Retinal pigment epithelial cell (primary cell): ENCODE data around the gene UGDH.

ENCODE experiments used
- DNase-seq: peaks from one replicate; pipeline ENCODE4 v3.0.0-alpha.2; 2010; ENCODE audit warnings: low read depth
- H3K4me3 ChIP-seq: 2 replicates; pipeline ENCODE4 v1.5.1; 2011; ENCODE audit warnings: mild to moderate bottlenecking, low read length, control low read depth, moderate library complexity
- CTCF ChIP-seq: conservative IDR thresholded peaks from 2 replicates; pipeline ENCODE4 v1.5.1; 2011; ENCODE audit warnings: low read depth, low read length, control low read depth, inconsistent platforms

The UGDH gene

GRCh38 chr4:39486221-39486804 lies 40.9 kb downstream of the UGDH start:
- no peak overlapping the region for H3K4me3 ChIP-seq
- no peak for TF ChIP-seq CTCF
- DNase-seq: no peak

- no peak for DNase-seq
- TF ChIP-seq CTCF: no peak
- no peak overlapping the region for H3K4me3 ChIP-seq
Measured at GRCh38 chr4:39484582-39485272, 42.5 kb downstream of the UGDH start.

GRCh38 chr4:39480902-39481695 lies 46.1 kb downstream of the UGDH start:
- TF ChIP-seq CTCF: no peak
- DNase-seq: no peak
- no peak overlapping the region for H3K4me3 ChIP-seq

- TF ChIP-seq CTCF: no peak
- no peak overlapping the region for H3K4me3 ChIP-seq
- DNase-seq: no peak
Measured at GRCh38 chr4:39480251-39480650, 47.0 kb downstream of the UGDH start.

- DNase-seq: no peak
- no peak for TF ChIP-seq CTCF
- H3K4me3 ChIP-seq: no peak overlapping the region
Measured at GRCh38 chr4:39476187-39476895, 50.9 kb downstream of the UGDH start.

GRCh38 chr4:39472396-39472795 lies 54.8 kb downstream of the UGDH start:
- TF ChIP-seq CTCF: no peak
- DNase-seq: no peak
- H3K4me3 ChIP-seq: no peak overlapping the region
